BLaER1 (cell line): ENCODE results near the gene MOB3B.
A peak's percentile ranks its signal among the peaks of the same experiment; 100 is the strongest.

Source experiments
- H3K27ac ChIP-seq: shearing (Covaris generic); formaldehyde crosslinking; 2 replicates; pipeline ENCODE4 v1.8.1; 2022
- H3K27me3 ChIP-seq: shearing (Covaris generic); formaldehyde crosslinking; 2 replicates; pipeline ENCODE4 v1.8.1; 2022
- H3K36me3 ChIP-seq: shearing (Covaris generic); formaldehyde crosslinking; 2 replicates; pipeline ENCODE4 v1.8.1; 2022
- H3K4me1 ChIP-seq: shearing (Covaris generic); formaldehyde crosslinking; 2 replicates; pipeline ENCODE4 v1.8.1; 2022
- H3K4me2 ChIP-seq: shearing (Covaris generic); formaldehyde crosslinking; 2 replicates; pipeline ENCODE4 v1.8.1; 2022
- H3K4me3 ChIP-seq: shearing (Covaris generic); formaldehyde crosslinking; 2 replicates; pipeline ENCODE4 v1.8.1; 2022
- H3K9ac ChIP-seq: shearing (Covaris generic); formaldehyde crosslinking; 2 replicates; pipeline ENCODE4 v1.8.1; 2022
- H3K9me3 ChIP-seq: shearing (Covaris generic); formaldehyde crosslinking; 2 replicates; pipeline ENCODE4 v1.8.1; 2022
- H4K20me1 ChIP-seq: shearing (Covaris generic); formaldehyde crosslinking; 2 replicates; pipeline ENCODE4 v1.8.1; 2022
- Cebpa-rat ChIP-seq: shearing (Covaris generic); IDR thresholded peaks from 2 replicates; pipeline ENCODE4 v1.8.1; 2022

The MOB3B gene

DNA sequence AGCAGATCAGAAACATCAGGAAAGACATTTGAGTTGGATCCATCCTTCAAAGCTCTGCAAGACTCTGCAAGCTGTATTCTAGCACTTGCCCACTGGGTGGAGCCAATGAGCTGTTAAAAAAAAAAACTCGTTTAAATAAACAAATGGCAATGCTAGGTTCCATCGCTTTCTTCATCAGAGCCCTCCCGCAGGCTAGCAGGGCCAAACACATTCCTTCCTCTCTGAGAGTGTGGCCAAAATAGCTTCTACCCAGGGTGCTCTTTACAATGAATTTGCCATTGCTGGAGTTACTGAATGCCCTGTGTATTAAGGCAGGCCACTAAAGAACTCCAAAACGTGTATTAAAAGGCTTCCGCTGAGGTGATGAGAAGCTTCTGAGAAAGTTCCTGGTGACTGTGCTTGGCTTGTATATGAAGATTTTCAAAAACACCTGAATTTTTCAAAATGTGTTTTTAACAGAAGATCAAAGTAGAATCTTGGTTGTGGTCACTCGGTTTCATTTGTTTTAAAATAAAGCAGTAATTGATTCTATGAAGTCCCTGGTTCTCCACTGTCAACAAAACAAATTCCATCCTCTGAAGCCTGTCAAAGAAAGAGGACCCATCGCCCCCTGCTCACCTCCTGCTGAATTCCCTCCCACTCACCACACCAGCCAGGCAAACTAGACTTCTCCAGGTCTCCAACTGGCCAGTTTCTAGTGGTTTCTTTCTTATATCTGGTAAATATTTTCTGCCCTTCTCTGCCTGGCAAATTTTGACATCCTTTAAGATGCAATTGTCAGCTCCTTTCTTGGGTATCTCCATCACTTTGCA lies 196.2 kb downstream of the MOB3B start:
- Histone ChIP-seq H3K9ac (no peak overlapping the region), H3K27me3 (no peaks in the 10 kb centered on the region), H3K4me2 (peak overlapping the region; percentile 32; the same call in 1 of the 2 replicates), H3K36me3 (0 out of 2 replicates have a peak, but pooled peaks cover 7% of the 10 kb centered on the region), H3K4me1 (peaks cover 11% of the 10 kb centered on the region), H3K4me3 (no peak overlapping the region), H4K20me1 (no peaks in the 10 kb centered on the region), H3K27ac (no peak overlapping the region), H3K9me3 (no peaks in the 10 kb centered on the region)
- TF ChIP-seq Cebpa-rat: no peak

DNA sequence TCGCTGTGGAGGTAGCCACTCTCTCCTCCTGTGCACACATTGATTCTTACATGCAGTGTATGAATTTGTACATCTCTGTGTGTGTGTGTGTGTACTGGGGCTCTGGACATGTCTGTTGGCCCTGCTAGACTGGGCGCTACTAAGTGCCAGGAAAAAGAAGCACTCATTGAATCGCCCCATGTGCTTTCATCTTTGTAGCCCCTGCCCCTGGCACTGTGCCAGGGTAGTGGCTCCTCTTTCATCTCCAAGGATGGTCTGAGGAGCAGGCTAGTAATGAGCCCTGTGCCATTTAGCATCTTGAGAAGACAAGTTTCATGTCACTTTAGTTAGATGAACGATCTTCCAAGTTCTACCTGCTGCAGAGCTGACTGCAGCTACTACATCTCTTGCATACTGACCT lies 198.2 kb downstream of the MOB3B start:
- no peak for TF ChIP-seq Cebpa-rat
- Histone ChIP-seq H3K4me1 (peaks cover 6% of the 10 kb centered on the region), H3K9ac (no peak overlapping the region)

DNA sequence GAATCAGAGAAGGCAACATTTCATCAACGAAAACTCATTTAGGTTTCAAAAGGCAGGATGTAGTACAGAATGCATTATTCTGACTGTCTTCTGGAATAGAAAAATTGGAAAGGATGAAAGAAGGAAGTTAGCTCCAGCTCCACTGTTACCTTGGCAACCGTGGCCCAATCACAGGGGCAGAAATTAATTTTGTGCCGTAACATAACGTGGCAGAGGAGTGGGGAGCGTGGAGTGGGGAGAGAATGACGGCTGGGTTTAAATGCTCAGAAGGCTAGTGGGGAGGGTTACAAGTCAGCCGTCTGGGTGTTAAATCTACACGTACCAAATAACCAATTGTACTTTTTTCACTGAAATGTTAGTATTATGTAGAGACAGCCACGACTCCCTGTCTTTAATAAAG lies 200.3 kb downstream of the MOB3B start:
- TF ChIP-seq Cebpa-rat: no peak
- Histone ChIP-seq H3K4me1 (peaks cover 6% of the 10 kb centered on the region), H3K4me2 (no peak overlapping the region)

More for the DNA sequence above, 198.2 kb downstream of the MOB3B start:
- no peaks in the 10 kb centered on the region for H3K9me3 ChIP-seq
- H3K27ac ChIP-seq: no peak overlapping the region
- no peaks in the 10 kb centered on the region for H3K27me3 ChIP-seq
- H3K4me2 ChIP-seq: no peak overlapping the region
- no peak overlapping the region for H3K4me3 ChIP-seq
- H4K20me1 ChIP-seq: no peaks in the 10 kb centered on the region
- H3K36me3 ChIP-seq: 0 out of 2 replicates have a peak, but pooled peaks cover 7% of the 10 kb centered on the region

DNA sequence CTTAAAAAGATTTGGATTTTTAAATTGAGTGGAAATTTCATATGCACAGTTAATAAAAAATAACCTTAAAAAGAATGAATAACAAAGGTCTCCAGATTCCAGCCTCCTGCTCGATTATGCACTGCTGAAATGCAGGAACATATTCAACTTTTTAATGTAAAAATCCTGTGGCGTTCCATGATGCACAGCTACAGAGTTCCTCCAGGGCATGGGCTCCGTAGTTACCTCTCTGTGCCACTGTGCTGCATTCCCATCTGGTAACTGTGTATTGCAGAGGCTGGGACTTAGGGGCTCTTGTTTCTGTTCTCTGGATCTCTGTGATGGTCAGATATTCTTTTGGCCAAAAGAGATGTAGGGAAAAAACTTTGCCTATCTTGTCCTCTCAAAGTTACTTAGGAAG lies 201.1 kb downstream of the MOB3B start:
- Histone ChIP-seq H3K9ac (no peak overlapping the region), H3K4me3 (no peak overlapping the region), H3K27me3 (no peaks in the 10 kb centered on the region), H3K4me1 (peaks cover 3% of the 10 kb centered on the region), H4K20me1 (no peaks in the 10 kb centered on the region), H3K4me2 (no peak overlapping the region), H3K27ac (no peak overlapping the region), H3K9me3 (0 out of 2 replicates have a peak, but pooled peaks cover 4% of the 10 kb centered on the region), H3K36me3 (0 out of 2 replicates have a peak, but pooled peaks cover 10% of the 10 kb centered on the region)
- TF ChIP-seq Cebpa-rat: no peak

More for the DNA sequence above, 200.3 kb downstream of the MOB3B start:
- Histone ChIP-seq H3K27me3 (no peaks in the 10 kb centered on the region), H3K27ac (no peak overlapping the region), H3K9ac (no peak overlapping the region), H3K4me3 (no peak overlapping the region), H4K20me1 (no peaks in the 10 kb centered on the region), H3K9me3 (no peaks in the 10 kb centered on the region), H3K36me3 (0 out of 2 replicates have a peak, but pooled peaks cover 10% of the 10 kb centered on the region)

DNA sequence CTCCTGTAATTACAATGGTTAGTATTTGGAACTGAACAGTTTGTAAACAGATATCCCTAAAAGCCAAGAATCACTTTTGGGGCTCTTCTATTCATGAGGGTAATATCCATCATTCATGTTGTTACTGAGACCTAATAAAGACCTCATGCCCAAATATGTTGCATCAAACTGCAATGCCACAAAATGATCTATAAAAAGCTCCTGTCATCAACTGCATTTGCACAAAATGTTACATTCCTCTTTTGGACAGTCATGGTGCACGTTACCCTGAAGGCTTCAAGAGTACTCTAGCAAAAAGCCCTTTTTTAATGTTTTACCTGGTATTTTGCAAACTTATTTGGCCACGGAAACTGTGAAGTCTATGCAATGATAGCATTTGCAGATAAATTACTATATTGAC lies 218.4 kb downstream of the MOB3B start:
- no peak overlapping the region for H3K9ac ChIP-seq
- H3K4me3 ChIP-seq: no peak overlapping the region
- H3K4me1 ChIP-seq: no peaks in the 10 kb centered on the region
- H3K9me3 ChIP-seq: no peaks in the 10 kb centered on the region
- TF ChIP-seq Cebpa-rat: no peak
- no peaks in the 10 kb centered on the region for H3K27me3 ChIP-seq
- H3K36me3 ChIP-seq: no peaks in the 10 kb centered on the region
- no peak overlapping the region for H3K4me2 ChIP-seq
- no peaks in the 10 kb centered on the region for H4K20me1 ChIP-seq
- no peak overlapping the region for H3K27ac ChIP-seq

DNA sequence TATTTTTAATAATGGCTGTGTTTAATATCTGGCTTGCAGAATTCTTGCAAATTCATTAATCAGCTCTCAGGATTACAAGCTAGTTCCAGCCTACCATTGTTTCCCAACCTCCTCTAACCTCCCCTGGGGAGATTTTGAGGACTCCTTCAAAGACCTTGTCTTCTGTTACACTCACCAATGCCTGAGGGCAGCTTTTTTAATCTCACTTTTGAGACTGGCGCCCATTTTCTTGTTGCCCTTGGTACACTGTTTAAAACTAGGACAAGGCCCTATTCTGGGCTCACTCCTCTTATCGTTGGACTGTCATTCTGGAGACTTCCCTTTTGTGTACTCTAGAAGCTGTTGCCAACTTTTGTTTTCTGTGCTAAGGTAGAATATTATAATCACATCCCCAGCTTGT lies 219.0 kb downstream of the MOB3B start:
- H4K20me1 ChIP-seq: no peaks in the 10 kb centered on the region
- H3K27me3 ChIP-seq: no peaks in the 10 kb centered on the region
- H3K36me3 ChIP-seq: no peaks in the 10 kb centered on the region
- no peak for TF ChIP-seq Cebpa-rat
- no peaks in the 10 kb centered on the region for H3K4me1 ChIP-seq
- peaks cover 5% of the 10 kb centered on the region; the same call in 1 of the 2 replicates for H3K9me3 ChIP-seq
- no peak overlapping the region for H3K9ac ChIP-seq
- no peak overlapping the region for H3K4me2 ChIP-seq
- no peak overlapping the region for H3K27ac ChIP-seq
- H3K4me3 ChIP-seq: no peak overlapping the region

DNA sequence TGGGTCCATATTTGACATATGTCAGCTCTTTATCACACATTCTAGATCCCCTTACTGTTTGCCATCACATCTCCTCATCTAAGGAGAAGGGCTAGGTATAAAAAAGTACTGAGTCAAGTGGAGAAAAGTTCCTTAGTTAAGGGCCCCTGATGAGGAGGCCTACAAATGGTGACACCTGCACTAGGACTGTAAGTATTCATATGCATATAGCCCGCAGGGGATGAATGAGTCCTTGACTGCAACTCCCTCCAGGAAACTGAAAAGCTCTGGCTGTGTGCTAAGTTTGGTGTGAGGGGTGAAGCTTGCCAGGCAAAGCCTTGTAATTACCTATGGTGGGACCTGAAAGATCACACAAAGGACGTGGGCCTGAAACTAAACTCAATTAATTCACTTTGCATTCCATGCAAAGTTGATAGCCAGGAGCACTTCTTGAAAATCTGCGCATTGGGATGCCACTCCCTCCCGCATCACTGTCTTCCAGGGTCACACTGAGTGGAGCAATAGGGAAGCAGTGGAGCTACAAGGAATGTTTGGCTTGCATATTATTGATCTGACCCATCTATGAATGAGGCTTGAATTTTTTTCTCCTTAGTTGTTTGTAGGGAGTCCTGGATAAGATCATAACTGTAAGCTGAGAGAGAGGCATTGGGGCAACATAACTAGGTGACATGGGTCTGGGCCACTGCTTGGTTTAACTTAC lies 220.8 kb downstream of the MOB3B start:
- Histone ChIP-seq H3K4me1 (no peaks in the 10 kb centered on the region), H3K9ac (no peak overlapping the region), H4K20me1 (no peaks in the 10 kb centered on the region), H3K36me3 (no peaks in the 10 kb centered on the region), H3K27ac (no peak overlapping the region), H3K4me2 (no peak overlapping the region), H3K9me3 (peaks cover 9% of the 10 kb centered on the region; the same call in 1 of the 2 replicates), H3K27me3 (no peaks in the 10 kb centered on the region), H3K4me3 (no peak overlapping the region)
- no peak for TF ChIP-seq Cebpa-rat

DNA sequence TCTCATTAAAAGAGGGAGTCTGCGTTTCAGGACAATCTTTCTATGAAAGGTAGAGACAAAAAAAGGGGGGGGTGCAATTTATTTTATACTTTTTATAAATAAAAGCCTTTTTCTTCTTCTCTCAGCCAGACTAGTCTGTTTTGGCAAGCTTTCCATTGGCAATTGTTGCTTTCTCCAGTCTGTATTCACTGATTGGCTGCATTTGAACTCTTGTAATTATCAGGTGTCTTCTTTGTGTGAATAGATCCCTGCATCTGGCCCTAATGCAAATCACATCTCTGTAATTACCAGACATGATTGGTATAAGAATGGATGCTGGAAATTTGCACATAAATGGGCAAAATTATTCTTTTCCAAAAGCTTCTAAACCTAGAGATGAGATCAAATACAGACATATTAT lies 225.1 kb downstream of the MOB3B start:
- H3K9ac ChIP-seq: no peak overlapping the region
- H3K36me3 ChIP-seq: no peaks in the 10 kb centered on the region
- peaks cover 9% of the 10 kb centered on the region; the same call in 1 of the 2 replicates for H3K9me3 ChIP-seq
- no peak overlapping the region for H3K4me3 ChIP-seq
- no peaks in the 10 kb centered on the region for H3K4me1 ChIP-seq
- no peak overlapping the region for H3K4me2 ChIP-seq
- no peaks in the 10 kb centered on the region for H4K20me1 ChIP-seq
- no peak for TF ChIP-seq Cebpa-rat
- no peaks in the 10 kb centered on the region for H3K27me3 ChIP-seq
- no peak overlapping the region for H3K27ac ChIP-seq

DNA sequence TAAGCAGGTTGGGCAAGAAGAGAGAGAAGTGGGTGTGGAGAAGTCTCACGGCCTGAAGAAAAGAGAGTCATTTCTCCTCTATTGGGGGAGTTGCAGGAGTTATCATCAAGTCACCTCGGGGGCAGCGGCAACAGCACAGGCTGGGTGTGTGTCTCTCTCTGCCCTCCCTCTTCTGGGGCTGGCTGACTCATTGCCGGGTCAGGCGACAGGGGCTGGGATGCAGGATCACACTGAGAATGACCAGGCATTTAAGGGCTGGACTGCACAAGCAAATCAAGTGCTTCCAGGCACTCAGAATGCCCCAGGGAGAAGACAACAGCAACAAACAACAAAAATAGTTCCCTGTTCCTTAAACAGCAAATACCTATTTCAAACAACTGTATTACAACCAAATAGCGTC lies 226.4 kb downstream of the MOB3B start:
- Histone ChIP-seq H3K36me3 (no peaks in the 10 kb centered on the region), H3K27ac (no peak overlapping the region), H3K9me3 (peaks cover 9% of the 10 kb centered on the region; the same call in 1 of the 2 replicates), H3K9ac (no peak overlapping the region), H3K4me2 (no peak overlapping the region), H3K4me3 (no peak overlapping the region), H3K4me1 (no peaks in the 10 kb centered on the region), H3K27me3 (no peaks in the 10 kb centered on the region), H4K20me1 (no peaks in the 10 kb centered on the region)
- no peak for TF ChIP-seq Cebpa-rat

DNA sequence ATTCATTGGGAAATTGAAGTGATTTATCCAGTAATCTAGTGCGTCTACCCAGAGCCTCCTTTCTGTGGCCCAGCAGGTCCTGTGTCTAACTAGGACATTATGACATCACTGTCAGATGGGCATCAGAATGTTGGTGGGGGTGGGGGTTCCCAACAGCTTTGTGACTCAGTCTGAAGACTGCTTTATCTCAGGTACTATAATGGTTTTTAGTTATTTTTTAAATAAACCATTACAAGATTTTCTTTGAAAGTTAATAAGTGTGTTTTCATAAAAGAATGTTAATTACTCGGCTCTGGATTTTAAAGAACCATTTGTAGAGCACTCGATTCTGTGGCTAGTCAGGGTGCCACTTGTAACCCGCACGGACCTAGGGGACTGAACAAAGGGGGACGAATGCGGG lies 232.6 kb downstream of the MOB3B start, which contains the start of gene EQTN:
TSS of gene EQTN (minus strand) at position 101 of the 400 bp plus-strand sequence. CDS start at position 6, 95 bp downstream.
- Histone ChIP-seq H3K4me2 (no peak within 1 kb of the TSS), H3K27me3 (no peaks in the 10 kb centered on the region), H3K9ac (no peak within 1 kb of the TSS), H3K4me1 (no peaks in the 10 kb centered on the region), H4K20me1 (no peaks in the 10 kb centered on the region), H3K27ac (no peak within 1 kb of the TSS), H3K9me3 (no peaks in the 10 kb centered on the region), H3K4me3 (no peak within 1 kb of the TSS), H3K36me3 (no peaks in the 10 kb centered on the region)
- TF ChIP-seq Cebpa-rat: no peak
